Mammary epithelial cell (primary cell): Measurements from ENCODE around the gene GTPBP4.

Experiments used
- CTCF ChIP-seq, 2 donors: IDR thresholded peaks in 1 of 2; conservative IDR thresholded peaks in 1 of 2; 2 replicates each; pipeline ENCODE4 v1.5.1; 2011 to 2012; ENCODE audit warnings: inconsistent platforms in 2 of 2, low read length in 2 of 2, mild to moderate bottlenecking in 2 of 2, control low read depth in 1 of 2, low read depth in 1 of 2; ENCODE audit not compliant: insufficient read depth in 1 of 2; ENCODE audit errors: extremely low read depth in 1 of 2
- EZH2 ChIP-seq: IDR thresholded peaks from 2 replicates; pipeline ENCODE4 v1.6.1; 2012; ENCODE audit warnings: low read length, inconsistent platforms, borderline replicate concordance

GRCh38 chr10:1019362-1019761 is 31.1 kb downstream of the GTPBP4 start:
- TF ChIP-seq CTCF (conservative IDR thresholded peaks at IDR 0.05 in 1 of 2, IDR thresholded peaks at IDR 0.05 in 1 of 2; ENCODE audit: extremely low read depth in 1 of 2, insufficient read depth in 1 of 2, low read depth in 1 of 2, low read length in 2 of 2), result no peak
- TF ChIP-seq EZH2, result no peak
